ENCODE results near the gene IL4R. TPM values are rescaled to one million over a fixed set of nuclear protein-coding genes. Genes with fewer than 3 reads are reported as not detected.
A peak's percentile ranks its signal among the peaks of the same experiment; 100 is the strongest.

Gene IL4R
- total RNA-seq, 4 donors from 2014 or later: 22.3 to 35.0 (median 25.1) TPM

DNA sequence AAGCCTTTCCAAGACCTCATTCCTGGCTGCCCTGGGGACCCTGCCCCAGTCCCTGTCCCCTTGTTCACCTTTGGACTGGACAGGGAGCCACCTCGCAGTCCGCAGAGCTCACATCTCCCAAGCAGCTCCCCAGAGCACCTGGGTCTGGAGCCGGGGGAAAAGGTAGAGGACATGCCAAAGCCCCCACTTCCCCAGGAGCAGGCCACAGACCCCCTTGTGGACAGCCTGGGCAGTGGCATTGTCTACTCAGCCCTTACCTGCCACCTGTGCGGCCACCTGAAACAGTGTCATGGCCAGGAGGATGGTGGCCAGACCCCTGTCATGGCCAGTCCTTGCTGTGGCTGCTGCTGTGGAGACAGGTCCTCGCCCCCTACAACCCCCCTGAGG is 49.5 kb downstream of the IL4R start:
- H3K4me3 ChIP-seq (ENCODE audit: low read depth, poor library complexity, severe bottlenecking): no peak overlapping the region
- WGBS, 2 donors: 92% methylated on average over 4 to 5 of the region's 5 CpGs
- TF ChIP-seq POLR2A (IDR thresholded peaks at IDR 0.05): no peak
- TF ChIP-seq, protein P1, sequence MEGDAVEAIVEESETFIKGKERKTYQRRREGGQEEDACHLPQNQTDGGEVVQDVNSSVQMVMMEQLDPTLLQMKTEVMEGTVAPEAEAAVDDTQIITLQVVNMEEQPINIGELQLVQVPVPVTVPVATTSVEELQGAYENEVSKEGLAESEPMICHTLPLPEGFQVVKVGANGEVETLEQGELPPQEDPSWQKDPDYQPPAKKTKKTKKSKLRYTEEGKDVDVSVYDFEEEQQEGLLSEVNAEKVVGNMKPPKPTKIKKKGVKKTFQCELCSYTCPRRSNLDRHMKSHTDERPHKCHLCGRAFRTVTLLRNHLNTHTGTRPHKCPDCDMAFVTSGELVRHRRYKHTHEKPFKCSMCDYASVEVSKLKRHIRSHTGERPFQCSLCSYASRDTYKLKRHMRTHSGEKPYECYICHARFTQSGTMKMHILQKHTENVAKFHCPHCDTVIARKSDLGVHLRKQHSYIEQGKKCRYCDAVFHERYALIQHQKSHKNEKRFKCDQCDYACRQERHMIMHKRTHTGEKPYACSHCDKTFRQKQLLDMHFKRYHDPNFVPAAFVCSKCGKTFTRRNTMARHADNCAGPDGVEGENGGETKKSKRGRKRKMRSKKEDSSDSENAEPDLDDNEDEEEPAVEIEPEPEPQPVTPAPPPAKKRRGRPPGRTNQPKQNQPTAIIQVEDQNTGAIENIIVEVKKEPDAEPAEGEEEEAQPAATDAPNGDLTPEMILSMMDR (IDR thresholded peaks at IDR 0.05): no peak
- intact Hi-C loops (cut with DNase I; ENCODE audit: low total_unique reads): no loop called here
- DNase-seq (ENCODE audit: low spot score in 2 of 2): no peak

DNA sequence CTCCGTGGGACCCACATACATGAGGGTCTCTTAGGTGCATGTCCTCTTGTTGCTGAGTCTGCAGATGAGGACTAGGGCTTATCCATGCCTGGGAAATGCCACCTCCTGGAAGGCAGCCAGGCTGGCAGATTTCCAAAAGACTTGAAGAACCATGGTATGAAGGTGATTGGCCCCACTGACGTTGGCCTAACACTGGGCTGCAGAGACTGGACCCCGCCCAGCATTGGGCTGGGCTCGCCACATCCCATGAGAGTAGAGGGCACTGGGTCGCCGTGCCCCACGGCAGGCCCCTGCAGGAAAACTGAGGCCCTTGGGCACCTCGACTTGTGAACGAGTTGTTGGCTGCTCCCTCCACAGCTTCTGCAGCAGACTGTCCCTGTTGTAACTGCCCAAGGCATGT is 50.0 kb downstream of the IL4R start:
- DNase-seq (ENCODE audit: low spot score in 2 of 2): peak; percentile 33 to 89
- 79 to 83% methylated on average over 9 of the region's 9 CpGs for WGBS, 2 donors
- no peak for TF ChIP-seq POLR2A (IDR thresholded peaks at IDR 0.05)
- TF ChIP-seq, protein P1 (IDR thresholded peaks at IDR 0.05): no peak
- no peak overlapping the region for H3K4me3 ChIP-seq (ENCODE audit: low read depth, poor library complexity, severe bottlenecking)
- intact Hi-C loops (cut with DNase I; ENCODE audit: low total_unique reads): no loop called here

DNA sequence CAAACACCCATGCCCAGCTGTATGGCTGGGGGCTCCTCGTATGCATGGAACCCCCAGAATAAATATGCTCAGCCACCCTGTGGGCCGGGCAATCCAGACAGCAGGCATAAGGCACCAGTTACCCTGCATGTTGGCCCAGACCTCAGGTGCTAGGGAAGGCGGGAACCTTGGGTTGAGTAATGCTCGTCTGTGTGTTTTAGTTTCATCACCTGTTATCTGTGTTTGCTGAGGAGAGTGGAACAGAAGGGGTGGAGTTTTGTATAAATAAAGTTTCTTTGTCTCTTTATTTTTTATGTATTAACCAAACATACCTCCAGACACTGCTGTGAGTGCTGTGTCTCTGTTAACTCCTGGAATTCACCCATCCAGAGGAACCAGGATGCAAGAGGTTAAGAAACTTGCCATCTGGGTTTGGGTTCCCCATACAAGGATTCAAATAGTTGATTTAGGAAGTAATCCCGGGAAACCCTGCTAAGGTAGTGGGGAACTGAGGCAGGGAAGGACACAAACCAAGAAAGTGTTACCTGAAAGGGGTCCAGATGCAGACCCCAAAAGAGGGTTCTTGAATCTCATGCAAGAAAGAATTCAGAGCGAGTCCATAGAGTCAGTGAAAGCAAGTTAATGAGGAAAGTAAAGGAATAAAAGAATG is 50.8 kb downstream of the IL4R start:
- 45 to 55% methylated on average over 6 of the region's 6 CpGs for WGBS, 2 donors
- intact Hi-C loops (cut with DNase I; ENCODE audit: low total_unique reads): no loop called here
- no peak overlapping the region for H3K4me3 ChIP-seq (ENCODE audit: low read depth, poor library complexity, severe bottlenecking)
- no peak for TF ChIP-seq POLR2A (IDR thresholded peaks at IDR 0.05)
- TF ChIP-seq, protein P1 (IDR thresholded peaks at IDR 0.05): no peak
- no peak for DNase-seq (ENCODE audit: low spot score in 2 of 2)

DNA sequence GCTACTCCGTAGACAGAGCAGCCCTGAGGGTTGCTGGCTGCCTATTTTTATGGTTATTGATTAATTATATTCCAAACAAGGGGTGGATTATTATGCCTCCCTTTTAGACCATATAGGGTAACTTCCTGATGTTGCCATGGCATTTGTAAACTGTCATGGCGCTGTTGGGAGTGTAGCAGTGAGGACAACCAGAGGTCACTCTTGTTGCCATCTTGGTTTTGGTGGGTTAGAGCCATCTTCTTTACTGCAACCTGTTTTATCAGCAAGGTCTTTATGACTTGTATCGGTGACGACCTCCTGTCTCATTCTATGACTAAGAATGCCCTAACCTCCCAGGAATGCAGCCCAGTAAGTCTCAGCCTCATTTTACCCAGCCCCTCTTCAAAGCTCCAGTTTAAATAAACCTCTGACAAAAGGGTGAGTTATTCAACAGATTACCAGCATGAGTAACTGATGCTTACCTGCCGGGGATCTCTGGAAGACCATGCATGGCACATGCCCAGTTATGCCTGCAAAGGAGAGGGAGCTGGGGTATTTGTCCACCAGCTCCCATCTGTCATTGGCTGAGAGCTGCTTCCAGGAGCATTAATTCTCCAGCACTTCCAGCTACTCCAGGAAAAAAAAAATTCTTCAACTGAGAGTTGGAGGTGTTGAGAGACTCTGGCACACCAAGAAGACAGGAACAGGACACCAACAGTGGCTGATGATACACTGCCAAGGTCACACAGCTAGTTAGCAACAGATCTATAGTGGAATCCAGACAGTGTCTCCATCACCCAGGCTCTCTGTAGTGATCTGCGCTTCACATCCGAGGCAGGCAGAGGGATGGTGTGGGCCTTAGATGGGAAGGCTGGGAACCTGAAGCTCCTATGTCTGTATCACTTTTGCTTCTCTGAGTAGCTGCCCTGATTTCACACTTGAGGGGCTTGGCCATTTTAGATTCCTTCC is 51.6 kb downstream of the IL4R start:
- TF ChIP-seq, protein P1 (IDR thresholded peaks at IDR 0.05): no peak
- no peak for TF ChIP-seq POLR2A (IDR thresholded peaks at IDR 0.05)
- intact Hi-C loops (cut with DNase I; ENCODE audit: low total_unique reads): no loop called here
- no peak overlapping the region for H3K4me3 ChIP-seq (ENCODE audit: low read depth, poor library complexity, severe bottlenecking)
- no peak for DNase-seq (ENCODE audit: low spot score in 2 of 2)
- WGBS, 2 donors: 68 to 71% methylated on average over 7 of the region's 7 CpGs

DNA sequence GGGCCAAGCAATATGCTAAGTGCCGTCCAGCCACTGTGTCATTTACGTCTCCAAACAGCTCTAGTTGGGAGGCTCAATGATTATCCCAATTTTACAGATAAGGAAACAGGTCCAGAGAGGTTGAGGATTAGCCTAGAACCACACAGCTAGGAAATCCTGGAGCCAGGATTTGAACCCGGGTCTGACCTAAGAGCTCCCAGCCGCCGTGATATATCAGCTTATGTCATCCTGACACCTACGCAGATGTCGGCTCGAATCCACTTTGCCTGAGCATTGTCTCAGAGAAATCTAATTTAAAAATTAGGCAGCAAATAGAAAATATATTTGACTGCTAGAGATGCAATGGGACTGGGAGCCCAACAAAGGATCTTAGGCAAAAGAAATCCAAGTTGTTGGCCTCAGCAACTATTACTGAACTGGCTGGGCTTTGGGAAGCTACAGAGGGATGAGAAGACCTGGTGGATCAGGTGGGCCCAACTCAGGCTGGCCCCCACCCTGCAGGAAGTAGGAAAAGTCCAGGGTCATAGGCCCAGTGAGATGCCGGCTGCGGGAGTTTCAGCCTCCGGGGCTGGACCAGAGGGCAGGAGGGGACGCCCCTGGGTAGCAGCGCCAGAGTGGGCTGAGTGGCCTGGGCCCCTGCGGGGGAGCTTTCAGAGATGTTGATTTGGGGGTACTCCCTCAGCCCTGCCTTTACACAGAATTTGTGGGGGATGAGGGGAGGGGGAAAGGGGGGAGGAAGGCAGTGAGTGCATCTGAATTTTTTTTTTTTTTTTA is 53.1 kb downstream of the IL4R start:
- no peak for TF ChIP-seq POLR2A (IDR thresholded peaks at IDR 0.05)
- TF ChIP-seq, protein P1 (IDR thresholded peaks at IDR 0.05): no peak
- no peak overlapping the region for H3K4me3 ChIP-seq (ENCODE audit: low read depth, poor library complexity, severe bottlenecking)
- intact Hi-C loops (cut with DNase I; ENCODE audit: low total_unique reads): no loop called here
- 56 to 76% methylated on average over 14 of the region's 14 CpGs for WGBS, 2 donors
- DNase-seq (ENCODE audit: low spot score in 2 of 2): no peak
